Endodermal cell (in vitro differentiated cells): ENCODE results near the gene INTS6L. TPM values are rescaled to one million over a fixed set of nuclear protein-coding genes. Genes with fewer than 3 reads are reported as not detected.
"Not testable (repeated sequence)": the region's sequence is repeated elsewhere in the genome, so short reads cannot be mapped to it uniquely, and the experiment has no call there.

ENCODE experiments used
- DNase-seq: peaks from one replicate; pipeline ENCODE4 v3.0.0-alpha.2; 2017
- H3K27ac ChIP-seq: 2 replicates; pipeline ENCODE4 v1.5.1; 2013; ENCODE audit warnings: mild to moderate bottlenecking, low read depth, low read length, moderate library complexity
- H3K27me3 ChIP-seq: 2 replicates; pipeline ENCODE4 v1.6.1; 2013; ENCODE audit warnings: mild to moderate bottlenecking, low read length, moderate library complexity; ENCODE audit not compliant: insufficient read depth, control insufficient read depth, poor library complexity, severe bottlenecking
- H3K36me3 ChIP-seq: 2 replicates; pipeline ENCODE4 v1.7.0; 2013; ENCODE audit warnings: mild to moderate bottlenecking, low read length, moderate library complexity; ENCODE audit not compliant: control insufficient read depth, insufficient read depth
- H3K4me1 ChIP-seq: one replicate; pipeline ENCODE4 v1.7.0; 2013; ENCODE audit warnings: low read length; ENCODE audit not compliant: control insufficient read depth, insufficient read depth
- H3K4me3 ChIP-seq: 2 replicates; pipeline ENCODE4 v1.5.1; 2013; ENCODE audit warnings: mild to moderate bottlenecking, low read length, moderate library complexity
- H3K9ac ChIP-seq: 2 replicates; pipeline ENCODE4 v1.6.1; 2013; ENCODE audit warnings: mild to moderate bottlenecking, low read length, moderate library complexity; ENCODE audit not compliant: poor library complexity, severe bottlenecking; ENCODE audit errors: extremely low read depth
- H3K9me3 ChIP-seq: 2 replicates; pipeline ENCODE4 v1.6.1; 2013; ENCODE audit warnings: mild to moderate bottlenecking, low read length, moderate library complexity; ENCODE audit not compliant: control insufficient read depth
- H3K27ac Mint-ChIP-seq: 2 replicates; pipeline ENCODE4 v1.8.0; 2020; ENCODE audit warnings: mixed read lengths
- H3K27me3 Mint-ChIP-seq: 2 replicates; pipeline ENCODE4 v1.8.0; 2021; ENCODE audit warnings: mild to moderate bottlenecking, mixed read lengths; ENCODE audit not compliant: insufficient read depth
- H3K36me3 Mint-ChIP-seq: 2 replicates; pipeline ENCODE4 v1.8.0; 2020; ENCODE audit warnings: low read depth, mixed read lengths
- H3K4me1 Mint-ChIP-seq: 2 replicates; pipeline ENCODE4 v1.8.0; 2020; ENCODE audit warnings: mixed read lengths
- H3K4me3 Mint-ChIP-seq: 2 replicates; pipeline ENCODE4 v1.8.0; 2020; ENCODE audit warnings: mild to moderate bottlenecking, moderate library complexity, mixed read lengths
- H3K9me3 Mint-ChIP-seq: 2 replicates; pipeline ENCODE4 v1.8.0; 2020; ENCODE audit warnings: mild to moderate bottlenecking, mixed read lengths
- WGBS, 2 experiments: methylation state at CpG; one replicate each; pipeline versions ENCODE4 v1.1.5 to v1.1.7; 2013; ENCODE audit warnings: missing lambda C conversion rate in 2 of 2, mixed read lengths in 1 of 2; ENCODE audit not compliant: insufficient coverage in 1 of 2, insufficient read length in 1 of 2; 5-methylcytosine and 5-hydroxymethylcytosine counted together
- total RNA-seq, 2 donors: library from RNA; stranded (reverse); fragmentation: NEBNext Ultra II Directional in 1 of 2; extraction: Animal tissue kit (Norgen Biotek cat#: 25700) in 1 of 2; gene quantifications; 2 replicates in 1 of 2; 3 replicates in 1 of 2; pipeline ENCODE4 v1.2.1, GENCODE V29; 2021
- TF ChIP-seq, protein P1 (sequence below): fragments of 200-600 bp; sonication (generic); conservative IDR thresholded peaks from 2 replicates; pipeline ENCODE4 v1.5.0; 2021; ENCODE audit warnings: antibody characterized with exemption, mild to moderate bottlenecking

Gene INTS6L
- total RNA-seq, 2 donors from 2014 or later: 7.3 to 9.1 TPM

DNA sequence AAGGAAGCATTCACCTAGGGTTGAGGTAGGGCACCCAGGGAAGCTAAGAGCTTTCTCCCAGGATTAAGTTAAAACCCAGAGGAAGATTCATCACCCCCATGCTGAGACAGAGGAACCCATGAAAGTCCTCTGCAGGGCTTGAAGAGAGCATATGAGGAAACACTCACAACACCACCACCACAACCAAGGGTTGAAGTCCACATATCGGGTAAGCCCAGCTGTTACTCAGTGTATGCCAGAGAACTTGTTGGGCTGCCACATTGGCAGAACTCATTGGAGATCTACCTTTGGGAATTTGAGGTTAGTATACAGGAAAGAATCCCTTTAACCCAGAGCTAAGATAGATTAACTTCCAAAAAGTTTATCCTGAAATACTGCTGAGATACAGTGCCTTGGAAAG is 75.1 kb downstream of the INTS6L start:
- Mint-ChIP-seq H3K27ac (no peak overlapping the region), H3K9me3 (peaks cover 48% of the 10 kb centered on the region), H3K27me3 (peaks cover 3% of the 10 kb centered on the region), H3K36me3 (no peaks in the 10 kb centered on the region), H3K4me3 (no peak overlapping the region), H3K4me1 (no peaks in the 10 kb centered on the region)
- H3K9me3 ChIP-seq: no peaks in the 10 kb centered on the region
- no peak overlapping the region for H3K9ac ChIP-seq
- no peak overlapping the region for H3K27ac ChIP-seq
- H3K36me3 ChIP-seq: no peaks in the 10 kb centered on the region
- no peaks in the 10 kb centered on the region for H3K4me1 ChIP-seq
- no peak for DNase-seq
- H3K4me3 ChIP-seq: no peak overlapping the region
- WGBS, 2 experiments: 100% methylated on average over 1 of the region's 1 CpG
- TF ChIP-seq, protein P1, sequence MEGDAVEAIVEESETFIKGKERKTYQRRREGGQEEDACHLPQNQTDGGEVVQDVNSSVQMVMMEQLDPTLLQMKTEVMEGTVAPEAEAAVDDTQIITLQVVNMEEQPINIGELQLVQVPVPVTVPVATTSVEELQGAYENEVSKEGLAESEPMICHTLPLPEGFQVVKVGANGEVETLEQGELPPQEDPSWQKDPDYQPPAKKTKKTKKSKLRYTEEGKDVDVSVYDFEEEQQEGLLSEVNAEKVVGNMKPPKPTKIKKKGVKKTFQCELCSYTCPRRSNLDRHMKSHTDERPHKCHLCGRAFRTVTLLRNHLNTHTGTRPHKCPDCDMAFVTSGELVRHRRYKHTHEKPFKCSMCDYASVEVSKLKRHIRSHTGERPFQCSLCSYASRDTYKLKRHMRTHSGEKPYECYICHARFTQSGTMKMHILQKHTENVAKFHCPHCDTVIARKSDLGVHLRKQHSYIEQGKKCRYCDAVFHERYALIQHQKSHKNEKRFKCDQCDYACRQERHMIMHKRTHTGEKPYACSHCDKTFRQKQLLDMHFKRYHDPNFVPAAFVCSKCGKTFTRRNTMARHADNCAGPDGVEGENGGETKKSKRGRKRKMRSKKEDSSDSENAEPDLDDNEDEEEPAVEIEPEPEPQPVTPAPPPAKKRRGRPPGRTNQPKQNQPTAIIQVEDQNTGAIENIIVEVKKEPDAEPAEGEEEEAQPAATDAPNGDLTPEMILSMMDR: no peak
- no peaks in the 10 kb centered on the region for H3K27me3 ChIP-seq

- TF ChIP-seq, protein P1: peak; percentile 80
- Mint-ChIP-seq H3K27me3 (peaks cover 3% of the 10 kb centered on the region), H3K4me1 (no peaks in the 10 kb centered on the region), H3K27ac (no peak overlapping the region), H3K36me3 (no peaks in the 10 kb centered on the region), H3K4me3 (no peak overlapping the region), H3K9me3 (peaks cover 51% of the 10 kb centered on the region)
- WGBS, 2 experiments: 59 to 65% methylated on average over 5 to 18 of the region's 18 CpGs
- no peak overlapping the region for H3K27ac ChIP-seq
- no peaks in the 10 kb centered on the region for H3K36me3 ChIP-seq
- no peak overlapping the region for H3K4me3 ChIP-seq
- DNase-seq: peak; percentile 83
- no peaks in the 10 kb centered on the region for H3K4me1 ChIP-seq
- no peaks in the 10 kb centered on the region for H3K9me3 ChIP-seq
- no peak overlapping the region for H3K9ac ChIP-seq
- no peaks in the 10 kb centered on the region for H3K27me3 ChIP-seq
These were observed 76.0 kb downstream of the INTS6L start for GRCh38 chrX:135596495-135596894.

DNA sequence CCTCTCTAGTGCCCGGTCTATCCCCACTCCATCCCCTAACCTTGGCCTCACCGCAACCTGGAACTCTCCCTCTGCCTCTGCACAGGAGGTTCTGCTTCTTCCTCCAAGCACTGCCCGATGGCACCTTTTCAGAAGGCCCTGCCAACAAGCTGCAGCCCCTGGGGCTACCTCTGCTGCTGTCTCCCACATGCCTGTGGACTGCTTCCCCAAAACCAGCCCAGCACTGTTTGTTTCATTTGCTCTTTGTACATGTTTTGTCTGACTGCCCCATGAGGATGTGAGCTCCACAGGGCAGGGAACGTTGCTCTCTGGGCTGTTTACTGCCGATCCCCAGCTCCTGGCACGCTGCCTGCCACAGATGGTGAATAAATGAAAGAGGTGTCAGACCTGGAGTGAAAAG is 85.4 kb downstream of the INTS6L start:
- H3K9me3 ChIP-seq: no peaks in the 10 kb centered on the region
- no peak overlapping the region for H3K4me3 ChIP-seq
- Mint-ChIP-seq H3K9me3 (peaks cover 44% of the 10 kb centered on the region), H3K27ac (no peak overlapping the region), H3K36me3 (no peaks in the 10 kb centered on the region), H3K4me1 (no peaks in the 10 kb centered on the region), H3K27me3 (peaks cover 3% of the 10 kb centered on the region), H3K4me3 (no peak overlapping the region)
- DNase-seq: no peak
- 80 to 86% methylated on average over 1 to 6 of the region's 6 CpGs for WGBS, 2 experiments
- H3K9ac ChIP-seq: no peak overlapping the region
- no peaks in the 10 kb centered on the region for H3K27me3 ChIP-seq
- no peaks in the 10 kb centered on the region for H3K36me3 ChIP-seq
- no peak overlapping the region for H3K27ac ChIP-seq
- TF ChIP-seq, protein P1: no peak
- no peaks in the 10 kb centered on the region for H3K4me1 ChIP-seq

- H3K9ac ChIP-seq, H3K36me3 Mint-ChIP-seq, DNase-seq, H3K27me3 ChIP-seq, H3K4me3 ChIP-seq, H3K27me3 Mint-ChIP-seq, H3K9me3 ChIP-seq, H3K27ac Mint-ChIP-seq, H3K27ac ChIP-seq, H3K36me3 ChIP-seq, H3K4me3 Mint-ChIP-seq, H3K4me1 Mint-ChIP-seq, H3K4me1 ChIP-seq: not testable (repeated sequence)
- WGBS, 2 experiments: 100% methylated on average over 1 of the region's 7 CpGs; no CpG with 5 or more reads in 1 of the 2 experiments
- H3K9me3 Mint-ChIP-seq: peaks cover 41% of the 10 kb centered on the region
These were observed 104.1 kb downstream of the INTS6L start for GRCh38 chrX:135624408-135625204.
